ENCODE results near the gene MRPL22. TPM values are rescaled to one million over a fixed set of nuclear protein-coding genes. Genes with fewer than 3 reads are reported as not detected.
"Not testable (repeated sequence)": the region's sequence is repeated elsewhere in the genome, so short reads cannot be mapped to it uniquely, and the experiment has no call there.

MRPL22 gene
- total and polyA plus RNA-seq, 2 donors (not counting 3 experiments of a cell fraction or from before 2014, with no cell fraction given): 66.9 to 112 TPM

DNA sequence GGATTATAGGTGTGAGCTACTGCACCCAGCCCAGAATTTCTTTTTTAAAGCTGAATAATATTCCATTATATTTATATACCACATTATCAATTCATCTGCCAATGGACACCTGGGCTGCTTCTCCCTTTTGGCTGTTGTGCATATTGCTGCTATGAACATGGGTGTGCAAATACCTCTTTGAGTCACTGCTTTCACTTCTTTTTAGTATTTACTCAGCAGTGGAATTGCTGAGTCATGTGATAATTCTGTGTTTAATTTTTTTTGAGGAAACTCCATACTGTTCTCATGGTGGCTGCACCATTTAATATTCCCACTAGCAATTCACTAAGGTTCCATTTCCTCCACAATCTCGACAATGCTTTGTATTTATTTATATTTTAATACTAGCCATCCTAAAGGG is 36.5 kb downstream of the MRPL22 start:
- Histone ChIP-seq H3K9me3 (replicated peaks; ENCODE audit: control insufficient read depth, insufficient read depth, low read length) (no peaks in the 10 kb centered on the region), H3K27me3 (ENCODE audit: control insufficient read depth in 2 of 2, insufficient read depth in 2 of 2, low read length in 2 of 2) (no peaks in the 10 kb centered on the region), H3K4me3 (replicated peaks in 1 of 3; ENCODE audit: insufficient read depth in 1 of 3, low read depth in 1 of 3, low read length in 3 of 3) (no peak overlapping the region), H3K4me1 (ENCODE audit: control insufficient read depth, extremely low read depth, insufficient read depth, low read length) (no peaks in the 10 kb centered on the region), H3K36me3 (ENCODE audit: control insufficient read depth in 2 of 2, extremely low read depth in 1 of 2, insufficient read depth in 2 of 2, low read length in 2 of 2) (peaks cover 0 to 4% of the 10 kb centered on the region in 2 experiments), H4K20me1 (replicated peaks; ENCODE audit: control insufficient read depth, extremely low read depth, insufficient read depth, low read length) (no peaks in the 10 kb centered on the region), H3K27ac (ENCODE audit: insufficient read depth, low read depth, low read length) (no peak overlapping the region), H2AFZ (ENCODE audit: low read depth, low read length) (no peak overlapping the region), H3K9me1 (replicated peaks; ENCODE audit: control insufficient read depth, extremely low read depth, insufficient read depth, low read length) (no peaks in the 10 kb centered on the region), H3K79me2 (ENCODE audit: control insufficient read depth, insufficient read depth, low read length) (no peaks in the 10 kb centered on the region), H3K9ac (replicated peaks; ENCODE audit: extremely low read depth, insufficient read depth, low read length) (no peak overlapping the region), H3K4me2 (ENCODE audit: insufficient read depth, low read length) (no peak overlapping the region)
- DNase-seq (ENCODE audit: low read depth, low spot score) (no peak), FAIRE-seq (no peak)
- no TSS peak for BruUV-seq (replicated peaks)
- CTCF ChIA-PET: interaction anchor here (0.6 to 1.0 kb wide), 3 partner anchors 24 to 132 kb away, joined by 3 to 4 read pairs (median 3); no protein-coding TSS in a partner anchor
- POLR2A ChIA-PET: no interaction called here
- TF ChIP-seq, protein P1, sequence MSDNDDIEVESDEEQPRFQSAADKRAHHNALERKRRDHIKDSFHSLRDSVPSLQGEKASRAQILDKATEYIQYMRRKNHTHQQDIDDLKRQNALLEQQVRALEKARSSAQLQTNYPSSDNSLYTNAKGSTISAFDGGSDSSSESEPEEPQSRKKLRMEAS (IDR thresholded peaks at IDR 0.05; ENCODE audit: insufficient read depth, insufficient read length): no peak
- no peak for TF ChIP-seq JUN (IDR thresholded peaks at IDR 0.05; ENCODE audit: borderline replicate concordance, insufficient read depth, insufficient read length, low read depth)
- TF ChIP-seq POLR2AphosphoS5 (IDR thresholded peaks at IDR 0.05; ENCODE audit: insufficient read depth, low read depth, low read length): no peak
- TF ChIP-seq GATA2 (IDR thresholded peaks at IDR 0.05; ENCODE audit: insufficient read depth, insufficient read length, low read depth, low read length): no peak
- intact Hi-C loops (cut with micrococcal nuclease): no loop called here
- dilution Hi-C loops (cut with MboI; ENCODE audit: extremely low pct_ligation_motif_present, low sequenced_read_pairs): no loop called here

DNA sequence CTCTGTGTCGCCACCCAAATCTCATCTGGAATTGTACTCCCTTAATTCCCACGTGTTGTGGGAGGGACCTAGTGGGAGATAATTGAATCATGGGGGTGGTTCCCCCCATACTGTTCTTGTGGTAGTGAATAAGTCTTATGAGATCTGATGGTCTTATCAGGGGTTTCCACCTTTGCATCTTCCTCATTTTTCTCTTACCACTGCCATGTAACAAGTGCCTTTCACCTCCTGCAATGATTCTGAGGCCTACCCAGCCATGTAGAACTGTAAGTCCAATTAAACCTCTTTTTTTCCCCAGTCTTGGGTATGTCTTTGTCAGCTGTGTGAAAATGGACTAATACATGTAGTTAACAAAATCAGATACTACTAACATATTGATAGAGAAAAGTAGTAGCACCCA is 37.4 kb downstream of the MRPL22 start:
- DNase-seq (ENCODE audit: low read depth, low spot score); POLR2A ChIA-PET; H3K36me3 ChIP-seq (ENCODE audit: control insufficient read depth in 2 of 2, extremely low read depth in 1 of 2, insufficient read depth in 2 of 2, low read length in 2 of 2); H3K27me3 ChIP-seq (ENCODE audit: control insufficient read depth in 2 of 2, insufficient read depth in 2 of 2, low read length in 2 of 2); H3K79me2 ChIP-seq (ENCODE audit: control insufficient read depth, insufficient read depth, low read length); BruUV-seq (replicated peaks); H3K9me3 ChIP-seq (replicated peaks; ENCODE audit: control insufficient read depth, insufficient read depth, low read length); H4K20me1 ChIP-seq (replicated peaks; ENCODE audit: control insufficient read depth, extremely low read depth, insufficient read depth, low read length); CTCF ChIA-PET; H3K27ac ChIP-seq (ENCODE audit: insufficient read depth, low read depth, low read length); H3K4me3 ChIP-seq (replicated peaks in 1 of 3; ENCODE audit: insufficient read depth in 1 of 3, low read depth in 1 of 3, low read length in 3 of 3); H3K4me1 ChIP-seq (ENCODE audit: control insufficient read depth, extremely low read depth, insufficient read depth, low read length); FAIRE-seq; H2AFZ ChIP-seq (ENCODE audit: low read depth, low read length); H3K4me2 ChIP-seq (ENCODE audit: insufficient read depth, low read length); H3K9ac ChIP-seq (replicated peaks; ENCODE audit: extremely low read depth, insufficient read depth, low read length); intact Hi-C loops (cut with micrococcal nuclease); dilution Hi-C loops (cut with MboI; ENCODE audit: extremely low pct_ligation_motif_present, low sequenced_read_pairs); H3K9me1 ChIP-seq (replicated peaks; ENCODE audit: control insufficient read depth, extremely low read depth, insufficient read depth, low read length): not testable (repeated sequence)

Measured in endothelial cell of umbilical vein (primary cell).